ENCODE data around the gene PRPH.

Gene PRPH

GRCh38 chr12:49340095-49340870, 45.3 kb downstream of the PRPH start:
- no peak overlapping the region for H3K27ac ChIP-seq (ENCODE audit: insufficient read depth in 1 of 2, low read depth in 1 of 2, low read length in 2 of 2, poor library complexity in 1 of 2, severe bottlenecking in 2 of 2)
- ChIA-PET CTCF (interaction anchor here (1.0 to 11.9 kb wide), 4 partner anchors 9 to 47 kb away, joined by 3 to 172 read pairs (median 64); partner anchors contain the start of gene PRPH), POLR2A (no interaction called here)
- no peak for DNase-seq
- H3K4me3 ChIP-seq (ENCODE audit: control insufficient read depth in 1 of 7, extremely low read depth in 1 of 7, insufficient read depth in 4 of 7, low read depth in 2 of 7, low read length in 6 of 7): no peak overlapping the region
- no peaks in the 10 kb centered on the region for H3K9me3 ChIP-seq (ENCODE audit: control extremely low read depth in 1 of 5, control insufficient read depth in 4 of 5, insufficient read depth in 2 of 5, low read depth in 1 of 5, low read length in 4 of 5)
- H3K36me3 ChIP-seq (ENCODE audit: control insufficient read depth in 4 of 4, insufficient read depth in 4 of 4, low read length in 3 of 4): no peaks in the 10 kb centered on the region
- WGBS (ENCODE audit: insufficient coverage): 47% methylated on average over 5 of the region's 6 CpGs
- peaks cover 11 to 100% (median 52%) of the 10 kb centered on the region in 5 experiments for H3K27me3 ChIP-seq (replicated peaks in 2 of 5; ENCODE audit: control insufficient read depth in 4 of 5, insufficient read depth in 5 of 5, low read length in 4 of 5)
- H3K4me1 ChIP-seq (ENCODE audit: control extremely low read depth in 1 of 4, control insufficient read depth in 4 of 4, insufficient read depth in 4 of 4, low read length in 3 of 4): peaks cover 0 to 41% (median 27%) of the 10 kb centered on the region in 4 experiments

DNA sequence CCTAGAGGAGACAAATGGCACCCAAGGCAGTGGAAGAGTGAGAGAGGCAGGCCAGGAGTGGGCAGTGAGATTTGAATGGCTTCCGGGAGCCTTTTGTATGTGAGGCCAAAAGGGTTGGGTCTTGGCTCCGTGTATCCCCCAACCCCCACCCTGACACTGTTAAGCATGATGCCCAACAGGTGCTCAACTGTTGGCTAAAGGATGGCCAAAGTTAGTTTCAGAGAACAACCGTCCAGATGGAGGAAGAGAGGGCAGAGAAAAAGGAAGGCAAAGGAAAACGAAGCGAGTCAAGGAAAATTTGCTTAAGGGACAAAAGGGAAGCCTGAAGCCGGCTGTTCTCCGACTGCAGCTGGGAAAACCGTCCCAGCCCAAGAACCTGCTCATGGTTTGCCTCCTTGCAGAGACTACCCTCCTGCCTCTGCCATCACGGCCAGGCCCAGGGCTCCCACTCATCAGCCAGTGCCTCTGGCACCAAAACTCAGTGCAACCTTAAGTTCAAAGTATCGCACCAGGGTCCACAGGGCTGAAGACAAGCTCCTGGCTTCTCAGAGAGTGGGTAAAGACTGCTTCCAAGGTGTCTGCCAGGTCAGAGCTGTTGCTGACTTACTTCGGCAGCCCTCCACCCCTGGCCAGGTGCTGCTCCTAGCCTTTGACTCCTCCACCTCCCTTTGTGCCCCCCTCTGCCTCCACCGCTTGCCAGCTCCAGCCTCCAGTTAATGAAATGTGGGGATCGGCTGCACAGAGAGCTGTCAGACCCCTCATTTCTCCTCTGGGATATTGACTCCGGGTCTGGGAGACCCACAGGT, 46.2 kb downstream of the PRPH start:
- Histone ChIP-seq H3K27me3 (replicated peaks in 2 of 5; ENCODE audit: control insufficient read depth in 4 of 5, insufficient read depth in 5 of 5, low read length in 4 of 5) (peaks cover 11 to 100% (median 48%) of the 10 kb centered on the region in 5 experiments), H3K27ac (ENCODE audit: insufficient read depth in 1 of 2, low read depth in 1 of 2, low read length in 2 of 2, poor library complexity in 1 of 2, severe bottlenecking in 2 of 2) (no peak overlapping the region), H3K36me3 (ENCODE audit: control insufficient read depth in 4 of 4, insufficient read depth in 4 of 4, low read length in 3 of 4) (no peaks in the 10 kb centered on the region), H3K4me3 (ENCODE audit: control insufficient read depth in 1 of 7, extremely low read depth in 1 of 7, insufficient read depth in 4 of 7, low read depth in 2 of 7, low read length in 6 of 7) (no peak overlapping the region), H3K4me1 (ENCODE audit: control extremely low read depth in 1 of 4, control insufficient read depth in 4 of 4, insufficient read depth in 4 of 4, low read length in 3 of 4) (peaks cover 0 to 49% (median 34%) of the 10 kb centered on the region in 4 experiments), H3K9me3 (ENCODE audit: control extremely low read depth in 1 of 5, control insufficient read depth in 4 of 5, insufficient read depth in 2 of 5, low read depth in 1 of 5, low read length in 4 of 5) (no peaks in the 10 kb centered on the region)
- ChIA-PET POLR2A (no interaction called here), CTCF (interaction anchor here (1.0 to 4.0 kb wide), 15 partner anchors 10 to 191 kb away, joined by 3 to 124 read pairs (median 5); partner anchors contain the start of genes PRPH and TROAP)
- WGBS (ENCODE audit: insufficient coverage): 60% methylated on average over 14 of the region's 14 CpGs
- no peak for DNase-seq

DNA sequence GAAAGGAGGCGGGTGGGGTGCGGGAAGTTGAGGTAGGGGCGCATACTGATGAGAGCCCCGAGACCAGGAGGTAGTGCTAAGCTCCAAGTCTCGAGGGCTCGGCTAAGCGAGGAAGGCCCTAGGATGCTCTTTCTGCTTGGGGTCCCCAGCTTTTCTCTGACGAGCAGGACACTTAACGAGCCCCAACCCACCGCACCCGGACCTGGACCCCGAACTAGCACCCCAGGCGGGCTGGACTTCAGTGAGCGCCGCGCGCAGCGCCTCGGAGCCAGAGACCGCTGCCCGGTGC, 46.8 kb downstream of the PRPH start:
- POLR2A ChIA-PET: no interaction called here
- 24% methylated on average over 20 of the region's 21 CpGs for whole genome bisulfite sequencing (ENCODE audit: insufficient coverage)
- Histone ChIP-seq H3K27ac (ENCODE audit: insufficient read depth in 1 of 2, low read depth in 1 of 2, low read length in 2 of 2, poor library complexity in 1 of 2, severe bottlenecking in 2 of 2) (no peak overlapping the region), H3K4me3 (ENCODE audit: control insufficient read depth in 1 of 7, extremely low read depth in 1 of 7, insufficient read depth in 4 of 7, low read depth in 2 of 7, low read length in 6 of 7) (peak overlapping the region in 3 of 7 experiments; percentile 26 to 58 (median 51)), H3K36me3 (ENCODE audit: control insufficient read depth in 4 of 4, insufficient read depth in 4 of 4, low read length in 3 of 4) (no peaks in the 10 kb centered on the region), H3K9me3 (ENCODE audit: control extremely low read depth in 1 of 5, control insufficient read depth in 4 of 5, insufficient read depth in 2 of 5, low read depth in 1 of 5, low read length in 4 of 5) (no peaks in the 10 kb centered on the region), H3K27me3 (replicated peaks in 2 of 5; ENCODE audit: control insufficient read depth in 4 of 5, insufficient read depth in 5 of 5, low read length in 4 of 5) (peaks cover 11 to 100% (median 44%) of the 10 kb centered on the region in 5 experiments), H3K4me1 (ENCODE audit: control extremely low read depth in 1 of 4, control insufficient read depth in 4 of 4, insufficient read depth in 4 of 4, low read length in 3 of 4) (peaks cover 0 to 53% (median 38%) of the 10 kb centered on the region in 4 experiments)
- CTCF ChIA-PET: interaction anchor here (0.8 to 4.0 kb wide), 20 partner anchors 8 to 191 kb away, joined by 3 to 124 read pairs (median 4); partner anchors contain the start of genes PRPH and TROAP
- DNase-seq: no peak

GRCh38 chr12:49342066-49342913, 47.3 kb downstream of the PRPH start:
- peaks cover 0 to 55% (median 40%) of the 10 kb centered on the region in 4 experiments for H3K4me1 ChIP-seq (ENCODE audit: control extremely low read depth in 1 of 4, control insufficient read depth in 4 of 4, insufficient read depth in 4 of 4, low read length in 3 of 4)
- 1% methylated on average over 52 of the region's 58 CpGs for WGBS (ENCODE audit: insufficient coverage)
- POLR2A ChIA-PET: no interaction called here

DNA sequence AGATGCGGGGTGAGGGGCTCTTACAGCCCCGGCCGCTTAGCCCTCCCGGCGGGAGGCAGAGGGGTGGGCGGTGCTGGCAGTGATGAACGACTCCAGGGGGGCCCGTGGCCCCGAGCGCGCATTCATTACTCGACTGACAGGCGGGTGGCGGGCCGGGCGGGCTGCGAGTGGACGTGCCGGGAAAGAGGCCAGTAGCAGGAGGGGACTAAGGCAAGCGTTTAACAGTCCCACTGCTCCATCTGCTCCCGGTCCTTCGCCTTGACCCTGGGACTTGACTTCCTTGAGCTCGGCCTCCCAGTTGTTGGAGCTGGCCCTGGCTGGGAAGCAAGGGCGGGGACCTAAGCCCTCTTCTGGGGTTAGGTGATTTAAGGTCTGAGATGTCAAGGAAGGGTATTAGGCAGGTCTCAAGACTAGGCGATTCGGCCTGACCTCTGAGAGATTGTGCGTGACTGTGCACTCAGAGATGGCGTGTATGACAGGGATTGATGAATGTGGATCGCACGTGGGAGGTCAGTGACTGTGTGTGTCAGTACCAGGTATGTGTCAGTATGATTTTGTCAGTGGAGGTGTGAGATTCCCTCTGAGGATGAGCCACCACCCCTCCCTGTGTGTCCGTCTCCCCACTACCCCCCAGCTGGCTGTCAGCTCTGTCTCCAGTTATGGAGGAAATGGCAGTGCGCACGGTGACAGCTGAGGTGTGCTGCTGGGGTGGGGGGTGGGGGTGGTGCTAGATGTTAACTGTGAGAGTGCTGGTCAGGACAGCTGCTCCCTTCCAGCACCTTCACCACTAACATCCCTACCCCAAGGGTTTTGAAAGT, 48.2 kb downstream of the PRPH start:
- H3K4me3 ChIP-seq (ENCODE audit: control insufficient read depth in 1 of 7, extremely low read depth in 1 of 7, insufficient read depth in 4 of 7, low read depth in 2 of 7, low read length in 6 of 7): peak overlapping the region in 6 of 7 experiments; percentile 20 to 73 (median 37)

More at GRCh38 chr12:49342066-49342913, 47.3 kb downstream of the PRPH start:
- Histone ChIP-seq H3K9me3 (ENCODE audit: control extremely low read depth in 1 of 5, control insufficient read depth in 4 of 5, insufficient read depth in 2 of 5, low read depth in 1 of 5, low read length in 4 of 5) (no peaks in the 10 kb centered on the region), H3K36me3 (ENCODE audit: control insufficient read depth in 4 of 4, insufficient read depth in 4 of 4, low read length in 3 of 4) (no peaks in the 10 kb centered on the region), H3K27ac (ENCODE audit: insufficient read depth in 1 of 2, low read depth in 1 of 2, low read length in 2 of 2, poor library complexity in 1 of 2, severe bottlenecking in 2 of 2) (no peak overlapping the region), H3K4me3 (ENCODE audit: control insufficient read depth in 1 of 7, extremely low read depth in 1 of 7, insufficient read depth in 4 of 7, low read depth in 2 of 7, low read length in 6 of 7) (peak overlapping the region; percentile 8 to 73 (median 26)), H3K27me3 (replicated peaks in 2 of 5; ENCODE audit: control insufficient read depth in 4 of 5, insufficient read depth in 5 of 5, low read length in 4 of 5) (peaks cover 11 to 100% (median 49%) of the 10 kb centered on the region in 5 experiments)
- CTCF ChIA-PET: interaction anchor here (0.8 to 4.0 kb wide), 24 partner anchors 9 to 278 kb away, joined by 3 to 124 read pairs (median 4); partner anchors contain the start of genes PRPH and TROAP
- peak; percentile 84 to 90 (median 88) for DNase-seq

More for the DNA sequence above, 48.2 kb downstream of the PRPH start:
- Histone ChIP-seq H3K36me3 (ENCODE audit: control insufficient read depth in 4 of 4, insufficient read depth in 4 of 4, low read length in 3 of 4) (no peaks in the 10 kb centered on the region), H3K4me1 (ENCODE audit: control extremely low read depth in 1 of 4, control insufficient read depth in 4 of 4, insufficient read depth in 4 of 4, low read length in 3 of 4) (peaks cover 0 to 58% (median 44%) of the 10 kb centered on the region in 4 experiments), H3K27me3 (replicated peaks in 2 of 5; ENCODE audit: control insufficient read depth in 4 of 5, insufficient read depth in 5 of 5, low read length in 4 of 5) (peaks cover 11 to 100% (median 50%) of the 10 kb centered on the region in 5 experiments), H3K27ac (ENCODE audit: insufficient read depth in 1 of 2, low read depth in 1 of 2, low read length in 2 of 2, poor library complexity in 1 of 2, severe bottlenecking in 2 of 2) (no peak overlapping the region), H3K9me3 (ENCODE audit: control extremely low read depth in 1 of 5, control insufficient read depth in 4 of 5, insufficient read depth in 2 of 5, low read depth in 1 of 5, low read length in 4 of 5) (no peaks in the 10 kb centered on the region)
- DNase-seq: no peak
- under 1% methylated on average over 27 of the region's 33 CpGs for WGBS (ENCODE audit: insufficient coverage)
- POLR2A ChIA-PET: no interaction called here
- CTCF ChIA-PET: interaction anchor here (0.6 to 4.0 kb wide), 18 partner anchors 9 to 278 kb away, joined by 3 to 124 read pairs (median 4); partner anchors contain the start of gene PRPH
